Measurements from ENCODE around the gene FBXO3.
A peak's percentile ranks its signal among the peaks of the same experiment; 100 is the strongest.
"Not testable (repeated sequence)": the region's sequence is repeated elsewhere in the genome, so short reads cannot be mapped to it uniquely, and the experiment has no call there.

Gene FBXO3

GRCh38 chr11:33773987-33774735 is at the start of gene FBXO3:
TSS of gene FBXO3 (minus strand) at chr11:33774520. CDS start at chr11:33774497, 23 bp downstream.
- peak; percentile 95 for DNase-seq

GRCh38 chr11:33822981-33823380 is 48.7 kb upstream of the FBXO3 start:
- DNase-seq = not testable (repeated sequence)

- no peak for DNase-seq
These were observed 45.1 kb upstream of the FBXO3 start for GRCh38 chr11:33819278-33820035.

GRCh38 chr11:33808228-33808828 is 34.0 kb upstream of the FBXO3 start:
- DNase-seq = peak; percentile 67

- peak; percentile 7 for DNase-seq
These were observed 30.2 kb upstream of the FBXO3 start for GRCh38 chr11:33804471-33804870.

- DNase-seq = peak; percentile 88
These were observed 28.1 kb upstream of the FBXO3 start for GRCh38 chr11:33802194-33802950.

GRCh38 chr11:33801821-33802193 is 27.5 kb upstream of the FBXO3 start:
- DNase-seq = no peak

- no peak for DNase-seq
These were observed 23.6 kb upstream of the FBXO3 start for GRCh38 chr11:33797879-33798278.

- no peak for DNase-seq
These were observed 15.7 kb upstream of the FBXO3 start for GRCh38 chr11:33790040-33790439.

- not testable (repeated sequence) for DNase-seq
These were observed 13.8 kb upstream of the FBXO3 start for GRCh38 chr11:33788095-33788494.

GRCh38 chr11:33787076-33787475 is 12.8 kb upstream of the FBXO3 start:
- DNase-seq = no peak

- DNase-seq = no peak
These were observed 11.3 kb upstream of the FBXO3 start for GRCh38 chr11:33785609-33786008.

GRCh38 chr11:33779849-33780528 is 5.7 kb upstream of the FBXO3 start:
- DNase-seq = no peak

- peak; percentile 19 for DNase-seq
These were observed 4.4 kb upstream of the FBXO3 start for GRCh38 chr11:33778675-33779074.

GRCh38 chr11:33777906-33778305 is 3.6 kb upstream of the FBXO3 start:
- no peak for DNase-seq

GRCh38 chr11:33775832-33776470 is 1.6 kb upstream of the FBXO3 start:
- no peak for DNase-seq

- DNase-seq = no peak
These were observed 1.1 kb upstream of the FBXO3 start for GRCh38 chr11:33775467-33775807.

- peak; percentile 56 for DNase-seq
These were observed 581 bp upstream of the FBXO3 start for GRCh38 chr11:33774736-33775466.

- DNase-seq = no peak
These were observed 825 bp downstream of the FBXO3 start for GRCh38 chr11:33773404-33773986.

- DNase-seq = no peak
These were observed 1.4 kb downstream of the FBXO3 start for GRCh38 chr11:33772870-33773269.

- DNase-seq = no peak
These were observed 2.0 kb downstream of the FBXO3 start for GRCh38 chr11:33772300-33772699.

Data from NCI-H1105 (cell line).